Endothelial cell of umbilical vein (primary cell): Measurements from ENCODE around the gene TOMM6. TPM values are rescaled to one million over a fixed set of nuclear protein-coding genes. Genes with fewer than 3 reads are reported as not detected.

Experiments used
- BruUV-seq: library from RNA; stranded (reverse); fragments of 400-500 nt; replicated peaks from 2 replicates; lab custom pipeline; 2021; lab: Mats Ljungman, UMichigan
- CTCF ChIA-PET: fragments of 300-600, 350-600 bp; sonication (Branson Sonifier 250); formaldehyde crosslinking; loops from one replicate; lab custom pipeline; 2021; ENCODE audit warnings: antibody characterized with exemption, inconsistent platforms; lab: Charles Lee
- POLR2A ChIA-PET: fragments of 300-600, 350-600 bp; sonication (Branson Sonifier 250); formaldehyde crosslinking; loops from one replicate; lab custom pipeline; 2021; ENCODE audit warnings: antibody characterized with exemption, inconsistent platforms; lab: Charles Lee
- DNase-seq: peaks from one replicate; pipeline ENCODE4 v3.0.0-alpha.2; 2011; ENCODE audit warnings: low read depth, low spot score
- FAIRE-seq: peaks from 2 replicates; lab custom pipeline; 2011; peaks lifted over from hg19 to GRCh38; lab: Jason Lieb, UNC
- H2AFZ ChIP-seq: 2 replicates; pipeline ENCODE4 v1.6.0; 2012; ENCODE audit warnings: low read depth, low read length, control low read depth, inconsistent platforms
- H3K27ac ChIP-seq: 2 replicates; pipeline ENCODE4 v1.5.1; 2011; ENCODE audit warnings: low read depth, mild to moderate bottlenecking, control low read depth, low read length, moderate library complexity; ENCODE audit not compliant: insufficient read depth
- H3K27me3 ChIP-seq, 2 experiments: 2 replicates each; pipeline versions ENCODE4 v1.6.0 to v1.6.1; 2011; ENCODE audit warnings: low read length in 2 of 2, mixed read lengths in 1 of 2; ENCODE audit not compliant: control insufficient read depth in 2 of 2, insufficient read depth in 2 of 2
- H3K36me3 ChIP-seq, 2 experiments: 2 replicates in 1 of 2; 3 replicates in 1 of 2; pipeline ENCODE4 v1.5.1; 2011; ENCODE audit warnings: low read length in 2 of 2, mild to moderate bottlenecking in 1 of 2, moderate library complexity in 1 of 2; ENCODE audit not compliant: control insufficient read depth in 2 of 2, insufficient read depth in 2 of 2; ENCODE audit errors: extremely low read depth in 1 of 2
- H3K4me1 ChIP-seq: 3 replicates; pipeline ENCODE4 v1.5.1; 2011; ENCODE audit warnings: mild to moderate bottlenecking, low read length; ENCODE audit not compliant: control insufficient read depth, insufficient read depth; ENCODE audit errors: extremely low read depth
- H3K4me2 ChIP-seq: 2 replicates; pipeline ENCODE4 v1.6.1; 2011; ENCODE audit warnings: low read length, control low read depth, mixed read lengths; ENCODE audit not compliant: insufficient read depth
- H3K4me3 ChIP-seq, 3 experiments: fragments of 200-600 bp in 1 of 3; sonication (generic), shearing (Covaris generic) in 1 of 3; replicated peaks in 1 of 3; 2 replicates each; pipeline ENCODE4 v1.5.1; 2011 to 2016; ENCODE audit warnings: control low read depth in 3 of 3, low read length in 3 of 3, mild to moderate bottlenecking in 2 of 3, inconsistent platforms in 1 of 3, low read depth in 1 of 3, moderate library complexity in 1 of 3; ENCODE audit not compliant: insufficient read depth in 1 of 3
- H3K79me2 ChIP-seq: 2 replicates; pipeline ENCODE4 v1.6.0; 2012; ENCODE audit warnings: low read length, inconsistent platforms; ENCODE audit not compliant: control insufficient read depth, insufficient read depth
- H3K9ac ChIP-seq: replicated peaks from 2 replicates; pipeline ENCODE3; 2011; ENCODE audit warnings: low read length, control low read depth; ENCODE audit not compliant: insufficient read depth; ENCODE audit errors: extremely low read depth
- H3K9me1 ChIP-seq: replicated peaks from 3 replicates; pipeline ENCODE4 v1.6.0; 2011; ENCODE audit warnings: mild to moderate bottlenecking, low read length; ENCODE audit not compliant: control insufficient read depth, insufficient read depth; ENCODE audit errors: extremely low read depth
- H3K9me3 ChIP-seq: replicated peaks from 2 replicates; pipeline ENCODE4 v1.5.1; 2012; ENCODE audit warnings: low read length, inconsistent platforms; ENCODE audit not compliant: control insufficient read depth, insufficient read depth
- H4K20me1 ChIP-seq: replicated peaks from 2 replicates; pipeline ENCODE3; 2011; ENCODE audit warnings: mild to moderate bottlenecking, low read length; ENCODE audit not compliant: control insufficient read depth, insufficient read depth; ENCODE audit errors: extremely low read depth
- EZH2 ChIP-seq: IDR thresholded peaks from 2 replicates; pipeline ENCODE4 v1.6.1; 2012; ENCODE audit warnings: borderline replicate concordance, low read depth, mild to moderate bottlenecking, moderate library complexity, low read length, inconsistent platforms; ENCODE audit not compliant: severe bottlenecking
- FOS ChIP-seq: IDR thresholded peaks from 2 replicates; pipeline ENCODE4 v1.6.1; 2011; ENCODE audit warnings: mild to moderate bottlenecking, low read length, moderate library complexity, borderline replicate concordance; ENCODE audit not compliant: insufficient read depth
- GATA2 ChIP-seq: IDR thresholded peaks from 2 replicates; pipeline ENCODE4 v1.7.0; 2011; ENCODE audit warnings: low read depth, mild to moderate bottlenecking, moderate library complexity, mixed read lengths, low read length; ENCODE audit not compliant: insufficient read length, insufficient read depth
- JUN ChIP-seq: IDR thresholded peaks from 2 replicates; pipeline ENCODE4 v1.6.1; 2011; ENCODE audit warnings: borderline replicate concordance, low read depth; ENCODE audit not compliant: insufficient read length, insufficient read depth
- MYC ChIP-seq: IDR thresholded peaks from one replicate; pipeline ENCODE4 v1.6.1; 2011; ENCODE audit warnings: mild to moderate bottlenecking, low read depth, low read length
- POLR2A ChIP-seq: IDR thresholded peaks from 2 replicates; pipeline ENCODE4 v1.6.1; 2012; ENCODE audit warnings: low read depth, mild to moderate bottlenecking, control low read depth, low read length
- POLR2AphosphoS5 ChIP-seq: IDR thresholded peaks from 2 replicates; pipeline ENCODE4 v1.6.1; 2012; ENCODE audit warnings: low read depth, mild to moderate bottlenecking, control low read depth, low read length, moderate library complexity; ENCODE audit not compliant: insufficient read depth
- dilution Hi-C: fragments of 300-500 bp; cut with MboI; formaldehyde crosslinking; loops from one replicate; pipeline ENCODE4 v1.15.0; 2019; ENCODE audit warnings: low sequenced_read_pairs; ENCODE audit not compliant: extremely low pct_ligation_motif_present
- intact Hi-C: fragments of 100-400 bp; cut with micrococcal nuclease; formaldehyde crosslinking; loops from one replicate; pipeline ENCODE4 v1.10.0; 2022
- polyA plus RNA-seq, 4 experiments: library from polyadenylated mRNA; depleted of rRNA in 3 of 4; stranded (reverse) in 3 of 4; unstranded in 1 of 4; fragments of >200 nt; gene quantifications; 2 replicates each; pipeline versions ENCODE4 v1.2.1 to v1.2.3, GENCODE V29; 2011 to 2012; ENCODE audit warnings: missing spikeins in 1 of 4
- total RNA-seq: library from RNA; stranded (reverse); gene quantifications from 2 replicates; pipeline ENCODE4 v1.2.3, GENCODE V29; 2021
- TF ChIP-seq, protein P1 (sequence below), 2 donors: IDR thresholded peaks; 1 replicate in 1 of 2; 2 replicates in 1 of 2; pipeline ENCODE4 v1.5.1; 2011; ENCODE audit warnings: low read length in 2 of 2, mild to moderate bottlenecking in 2 of 2, moderate library complexity in 2 of 2, control low read depth in 1 of 2, inconsistent platforms in 1 of 2, low read depth in 1 of 2; ENCODE audit not compliant: insufficient read depth in 1 of 2; ENCODE audit errors: extremely low read depth in 1 of 2
- TF ChIP-seq, protein P2 (sequence below): IDR thresholded peaks from 2 replicates; pipeline ENCODE4 v1.6.1; 2011; ENCODE audit not compliant: insufficient read depth, insufficient read length

TOMM6 gene
- total and polyA plus RNA-seq, 2 donors (not counting 3 experiments of a cell fraction or from before 2014, with no cell fraction given), result 233 to 527 TPM

DNA sequence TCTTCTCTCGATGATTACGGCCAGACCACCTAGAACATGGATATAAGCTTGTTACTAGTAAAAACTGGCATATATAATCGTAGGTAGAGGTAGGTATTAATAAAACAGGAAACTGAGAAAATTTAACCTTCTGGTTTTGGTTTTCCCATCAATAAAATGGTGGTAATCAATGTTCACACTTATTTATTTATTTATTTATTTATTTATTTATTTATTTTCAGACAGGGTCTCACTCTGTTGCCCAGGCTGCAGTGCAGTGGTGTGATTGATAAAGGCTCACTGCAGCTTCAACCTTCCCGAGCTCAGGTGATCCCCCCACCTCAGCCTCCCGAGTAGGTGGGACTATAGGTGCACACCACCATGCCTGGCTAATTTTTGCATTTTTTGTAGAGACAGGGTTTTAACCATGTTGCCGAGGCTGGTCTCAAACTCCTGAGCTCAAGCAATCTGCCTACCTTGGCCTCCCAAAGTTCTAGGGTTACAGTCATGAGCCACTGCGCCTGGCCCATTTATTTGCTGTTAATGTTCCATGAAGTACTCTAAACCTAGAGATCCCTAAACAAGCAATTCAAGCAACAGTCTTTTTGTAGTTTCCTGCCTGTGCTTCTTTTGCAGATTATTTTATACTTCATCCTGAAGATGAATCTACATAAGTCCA lies 11.5 kb downstream of the TOMM6 start:
- intact Hi-C loops (no loop called here), dilution Hi-C loops (no loop called here)
- no peak overlapping the region for H3K27ac ChIP-seq
- peaks cover 0 to 2% of the 10 kb centered on the region in 2 experiments for H3K36me3 ChIP-seq
- H3K9ac ChIP-seq, result no peak overlapping the region
- H4K20me1 ChIP-seq, result no peaks in the 10 kb centered on the region
- H3K9me1 ChIP-seq, result no peaks in the 10 kb centered on the region
- ChIA-PET CTCF (interaction anchor here (1.2 to 2.2 kb wide), 5 partner anchors 11 to 245 kb away, joined by 3 to 8 read pairs (median 4); partner anchors contain the start of genes BYSL, MED20 and TOMM6), POLR2A (no interaction called here)
- H3K4me2 ChIP-seq, result no peak overlapping the region
- no peak overlapping the region for H2AFZ ChIP-seq
- DNase-seq (no peak), FAIRE-seq (no peak)
- no peaks in the 10 kb centered on the region for H3K27me3 ChIP-seq
- H3K4me1 ChIP-seq, result no peaks in the 10 kb centered on the region
- H3K4me3 ChIP-seq, result no peak overlapping the region
- no peaks in the 10 kb centered on the region for H3K9me3 ChIP-seq
- no peaks in the 10 kb centered on the region for H3K79me2 ChIP-seq
- BruUV-seq, result no TSS peak
- TF ChIP-seq POLR2AphosphoS5 (no peak), MYC (no peak), POLR2A (no peak), EZH2 (no peak), GATA2 (no peak), JUN (no peak), FOS (no peak)
- TF ChIP-seq, protein P1, sequence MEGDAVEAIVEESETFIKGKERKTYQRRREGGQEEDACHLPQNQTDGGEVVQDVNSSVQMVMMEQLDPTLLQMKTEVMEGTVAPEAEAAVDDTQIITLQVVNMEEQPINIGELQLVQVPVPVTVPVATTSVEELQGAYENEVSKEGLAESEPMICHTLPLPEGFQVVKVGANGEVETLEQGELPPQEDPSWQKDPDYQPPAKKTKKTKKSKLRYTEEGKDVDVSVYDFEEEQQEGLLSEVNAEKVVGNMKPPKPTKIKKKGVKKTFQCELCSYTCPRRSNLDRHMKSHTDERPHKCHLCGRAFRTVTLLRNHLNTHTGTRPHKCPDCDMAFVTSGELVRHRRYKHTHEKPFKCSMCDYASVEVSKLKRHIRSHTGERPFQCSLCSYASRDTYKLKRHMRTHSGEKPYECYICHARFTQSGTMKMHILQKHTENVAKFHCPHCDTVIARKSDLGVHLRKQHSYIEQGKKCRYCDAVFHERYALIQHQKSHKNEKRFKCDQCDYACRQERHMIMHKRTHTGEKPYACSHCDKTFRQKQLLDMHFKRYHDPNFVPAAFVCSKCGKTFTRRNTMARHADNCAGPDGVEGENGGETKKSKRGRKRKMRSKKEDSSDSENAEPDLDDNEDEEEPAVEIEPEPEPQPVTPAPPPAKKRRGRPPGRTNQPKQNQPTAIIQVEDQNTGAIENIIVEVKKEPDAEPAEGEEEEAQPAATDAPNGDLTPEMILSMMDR (IDR thresholded peaks at IDR 0.05; ENCODE audit: extremely low read depth in 1 of 2, insufficient read depth in 1 of 2, low read depth in 1 of 2, low read length in 2 of 2), result no peak
- TF ChIP-seq, protein P2, sequence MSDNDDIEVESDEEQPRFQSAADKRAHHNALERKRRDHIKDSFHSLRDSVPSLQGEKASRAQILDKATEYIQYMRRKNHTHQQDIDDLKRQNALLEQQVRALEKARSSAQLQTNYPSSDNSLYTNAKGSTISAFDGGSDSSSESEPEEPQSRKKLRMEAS, result no peak
